ENCODE measurements around the gene CCDC60. TPM values are rescaled to one million over a fixed set of nuclear protein-coding genes. Genes with fewer than 3 reads are reported as not detected.

CCDC60 gene
- total RNA-seq, 1 donor = not detected

DNA sequence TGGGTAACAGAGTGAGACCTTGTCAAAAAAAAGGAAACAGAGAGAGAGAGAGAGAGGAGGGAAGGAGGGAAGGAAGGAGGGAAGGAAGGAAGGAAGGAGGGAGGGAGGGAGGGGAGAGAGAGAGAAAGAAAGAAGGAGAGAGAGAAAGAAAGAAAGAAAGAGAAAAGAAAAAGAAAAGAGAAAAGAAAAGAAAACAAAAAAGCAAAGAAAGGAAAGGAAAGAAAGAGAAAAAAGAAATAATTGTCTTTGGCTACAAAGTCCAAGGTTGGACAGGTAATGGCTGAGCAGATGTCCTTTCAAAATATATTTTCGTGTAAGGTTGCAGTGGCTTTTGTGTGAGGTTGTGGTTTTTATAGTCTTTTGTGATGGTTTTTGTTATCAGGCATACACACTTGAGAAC lies 21.6 kb upstream of the CCDC60 start:
- no peak overlapping the region for H3K4me3 ChIP-seq (ENCODE audit: low read depth, low read length)
- no peak for DNase-seq (ENCODE audit: low read depth)
- TF ChIP-seq, protein P1, sequence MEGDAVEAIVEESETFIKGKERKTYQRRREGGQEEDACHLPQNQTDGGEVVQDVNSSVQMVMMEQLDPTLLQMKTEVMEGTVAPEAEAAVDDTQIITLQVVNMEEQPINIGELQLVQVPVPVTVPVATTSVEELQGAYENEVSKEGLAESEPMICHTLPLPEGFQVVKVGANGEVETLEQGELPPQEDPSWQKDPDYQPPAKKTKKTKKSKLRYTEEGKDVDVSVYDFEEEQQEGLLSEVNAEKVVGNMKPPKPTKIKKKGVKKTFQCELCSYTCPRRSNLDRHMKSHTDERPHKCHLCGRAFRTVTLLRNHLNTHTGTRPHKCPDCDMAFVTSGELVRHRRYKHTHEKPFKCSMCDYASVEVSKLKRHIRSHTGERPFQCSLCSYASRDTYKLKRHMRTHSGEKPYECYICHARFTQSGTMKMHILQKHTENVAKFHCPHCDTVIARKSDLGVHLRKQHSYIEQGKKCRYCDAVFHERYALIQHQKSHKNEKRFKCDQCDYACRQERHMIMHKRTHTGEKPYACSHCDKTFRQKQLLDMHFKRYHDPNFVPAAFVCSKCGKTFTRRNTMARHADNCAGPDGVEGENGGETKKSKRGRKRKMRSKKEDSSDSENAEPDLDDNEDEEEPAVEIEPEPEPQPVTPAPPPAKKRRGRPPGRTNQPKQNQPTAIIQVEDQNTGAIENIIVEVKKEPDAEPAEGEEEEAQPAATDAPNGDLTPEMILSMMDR (IDR thresholded peaks at IDR 0.05; ENCODE audit: insufficient read depth, low read length) = no peak

DNA sequence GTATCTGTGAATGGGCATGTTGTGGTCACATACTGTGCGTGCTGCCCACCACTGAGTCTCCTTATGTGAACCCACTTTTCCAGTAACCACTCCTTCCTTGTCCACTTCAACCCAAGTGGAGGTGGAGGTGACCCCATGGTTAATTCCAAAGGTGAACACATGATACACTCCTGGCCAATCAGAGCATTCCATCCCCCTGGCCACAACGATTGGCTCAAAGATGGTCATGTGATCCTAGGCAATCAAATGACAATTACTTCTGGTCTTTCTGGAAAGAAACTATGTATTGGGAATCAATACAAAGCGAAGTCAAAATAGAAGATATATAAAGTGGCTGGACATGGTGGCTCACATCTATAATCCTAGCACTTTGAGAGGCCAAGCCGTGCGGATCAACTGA lies 20.2 kb upstream of the CCDC60 start:
- TF ChIP-seq, protein P1 (IDR thresholded peaks at IDR 0.05; ENCODE audit: insufficient read depth, low read length) = no peak
- no peak overlapping the region for H3K4me3 ChIP-seq (ENCODE audit: low read depth, low read length)
- DNase-seq (ENCODE audit: low read depth) = no peak

DNA sequence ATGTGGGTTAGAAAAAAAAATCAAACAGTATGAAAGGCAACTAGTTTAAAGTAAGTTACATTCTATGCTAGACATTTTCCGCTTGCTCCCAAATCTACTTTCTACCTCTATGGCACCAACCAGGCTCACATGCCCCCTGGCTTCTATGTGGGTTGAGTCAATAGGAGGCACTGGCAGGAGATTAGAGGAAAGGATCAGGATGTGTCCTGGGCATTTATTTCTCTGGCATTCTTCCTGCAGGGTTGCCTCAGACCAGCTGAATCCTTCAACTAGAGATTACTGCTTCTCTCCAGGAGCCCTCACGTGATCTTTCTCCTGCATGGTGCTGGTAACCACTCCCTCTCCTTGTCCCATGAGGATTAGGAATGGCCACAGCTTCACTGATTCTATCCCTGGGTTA lies 14.9 kb upstream of the CCDC60 start:
- DNase-seq (ENCODE audit: low read depth) = no peak
- no peak overlapping the region for H3K4me3 ChIP-seq (ENCODE audit: low read depth, low read length)
- TF ChIP-seq, protein P1 (IDR thresholded peaks at IDR 0.05; ENCODE audit: insufficient read depth, low read length) = no peak

DNA sequence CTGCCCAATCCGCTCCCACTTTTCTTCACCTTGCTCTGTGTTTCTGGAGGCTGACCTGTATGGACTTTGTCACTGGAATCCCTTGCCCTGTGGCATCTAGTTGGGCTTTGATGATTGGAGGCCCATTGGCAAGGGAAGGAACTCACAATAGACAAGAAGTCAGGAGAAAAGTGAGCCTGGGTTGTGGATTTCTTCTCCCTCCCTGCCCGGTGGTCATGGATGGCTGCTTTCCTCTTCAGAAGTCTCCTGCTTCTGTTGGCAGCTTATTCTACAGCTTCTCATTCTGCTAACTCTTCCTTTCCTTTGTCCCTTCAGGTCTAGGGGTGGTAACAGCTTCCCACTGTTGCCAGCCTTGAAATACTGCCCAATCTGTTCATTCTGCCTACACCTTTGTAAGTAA lies 13.9 kb upstream of the CCDC60 start:
- H3K4me3 ChIP-seq (ENCODE audit: low read depth, low read length) = no peak overlapping the region
- no peak for DNase-seq (ENCODE audit: low read depth)
- TF ChIP-seq, protein P1 (IDR thresholded peaks at IDR 0.05; ENCODE audit: insufficient read depth, low read length) = no peak

DNA sequence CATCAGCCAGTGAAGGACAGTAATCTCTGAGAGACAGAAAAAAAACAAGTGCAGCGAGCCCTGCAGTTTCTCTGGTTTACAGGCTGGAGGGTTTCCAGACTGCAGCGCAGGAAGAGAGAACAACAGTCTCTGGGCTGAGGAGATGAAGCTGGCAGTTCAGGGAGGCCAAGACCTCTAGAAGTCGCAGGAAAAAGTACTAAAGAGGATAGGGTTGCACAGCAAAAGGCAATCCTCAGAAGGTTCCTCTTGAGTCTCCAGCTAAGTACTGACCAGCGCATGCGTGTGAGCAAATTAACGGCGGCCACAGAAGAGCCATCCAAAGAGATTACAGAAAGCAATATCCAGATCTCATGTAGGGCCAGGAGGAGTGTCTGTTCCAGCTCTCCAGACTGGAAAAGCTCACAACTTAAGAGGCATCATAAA lies 12.2 kb upstream of the CCDC60 start:
- H3K4me3 ChIP-seq (ENCODE audit: low read depth, low read length) = no peak overlapping the region
- TF ChIP-seq, protein P1 (IDR thresholded peaks at IDR 0.05; ENCODE audit: insufficient read depth, low read length) = no peak
- DNase-seq (ENCODE audit: low read depth) = no peak

DNA sequence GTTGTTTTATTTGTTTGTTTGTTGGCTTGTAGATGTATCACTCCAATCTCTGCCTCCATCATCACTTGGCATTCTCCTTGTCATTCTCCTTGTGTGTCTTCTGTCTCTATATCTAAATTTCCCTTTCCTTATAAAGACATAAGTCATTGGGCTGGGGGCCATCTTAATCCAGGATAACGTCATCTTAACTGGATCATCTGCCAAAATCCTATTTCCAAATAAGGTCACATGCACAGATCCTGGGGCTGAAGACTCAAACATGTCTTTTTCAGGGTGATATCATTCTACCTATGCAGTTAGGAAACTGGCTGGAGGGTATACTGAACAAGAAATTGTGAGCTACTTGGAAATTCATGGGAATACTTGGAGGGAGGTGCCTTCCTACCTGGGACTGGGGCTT lies 8.7 kb upstream of the CCDC60 start:
- TF ChIP-seq, protein P1 (IDR thresholded peaks at IDR 0.05; ENCODE audit: insufficient read depth, low read length) = no peak
- no peak overlapping the region for H3K4me3 ChIP-seq (ENCODE audit: low read depth, low read length)
- DNase-seq (ENCODE audit: low read depth) = no peak

DNA sequence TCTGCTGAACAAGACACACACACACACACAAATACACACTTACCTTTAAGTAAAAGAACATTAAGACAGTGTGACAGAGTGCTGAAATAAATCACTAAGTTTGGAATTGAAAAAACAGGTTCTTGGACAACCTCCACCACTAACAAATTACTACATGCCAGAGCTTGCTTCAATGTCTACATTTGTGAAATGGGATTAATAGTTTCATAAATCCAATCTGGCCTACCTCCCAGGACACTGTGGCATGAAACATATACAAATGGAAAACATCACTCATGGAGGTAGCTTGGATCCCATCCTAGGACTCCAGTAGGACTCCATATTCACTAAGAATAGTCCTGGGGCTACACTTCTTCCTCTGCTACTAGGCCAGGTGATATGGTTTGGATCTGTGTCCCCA lies 8.2 kb upstream of the CCDC60 start:
- TF ChIP-seq, protein P1 (IDR thresholded peaks at IDR 0.05; ENCODE audit: insufficient read depth, low read length) = no peak
- DNase-seq (ENCODE audit: low read depth) = no peak

More for the DNA sequence above, 8.2 kb upstream of the CCDC60 start:
- no peak overlapping the region for H3K4me3 ChIP-seq (ENCODE audit: low read depth, low read length)
